ENCODE results near the gene TWIST2.

The TWIST2 gene

DNA sequence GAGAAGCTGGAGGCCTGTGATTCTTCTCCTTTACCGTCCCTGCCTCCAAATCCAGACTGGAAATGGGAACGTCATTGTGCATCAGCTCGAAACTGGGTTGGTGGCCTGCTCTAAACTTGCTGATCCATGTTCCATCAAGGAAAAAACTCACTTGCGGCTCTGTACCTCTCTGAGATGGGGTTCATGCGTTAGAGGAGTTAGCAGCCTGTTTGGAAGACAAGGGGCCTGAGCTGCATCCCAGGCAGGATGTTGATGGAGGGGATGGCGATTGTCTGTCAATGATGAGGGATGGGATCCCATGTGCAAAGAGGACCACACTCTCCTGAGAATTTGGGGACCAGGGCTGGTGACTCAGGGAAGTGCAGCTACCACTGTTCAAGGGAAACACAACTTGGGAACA lies 26.0 kb downstream of the TWIST2 start:
- Histone ChIP-seq H3K4me1 (no peaks in the 10 kb centered on the region), H3K27me3 (0 out of 2 replicates have a peak, but pooled peaks cover 5% of the 10 kb centered on the region), H3K36me3 (no peaks in the 10 kb centered on the region), H3K9me3 (no peaks in the 10 kb centered on the region), H3K4me3 (ENCODE audit: low read depth, low read length) (no peak overlapping the region)
- DNase-seq = no peak
- TF ChIP-seq, protein P1, sequence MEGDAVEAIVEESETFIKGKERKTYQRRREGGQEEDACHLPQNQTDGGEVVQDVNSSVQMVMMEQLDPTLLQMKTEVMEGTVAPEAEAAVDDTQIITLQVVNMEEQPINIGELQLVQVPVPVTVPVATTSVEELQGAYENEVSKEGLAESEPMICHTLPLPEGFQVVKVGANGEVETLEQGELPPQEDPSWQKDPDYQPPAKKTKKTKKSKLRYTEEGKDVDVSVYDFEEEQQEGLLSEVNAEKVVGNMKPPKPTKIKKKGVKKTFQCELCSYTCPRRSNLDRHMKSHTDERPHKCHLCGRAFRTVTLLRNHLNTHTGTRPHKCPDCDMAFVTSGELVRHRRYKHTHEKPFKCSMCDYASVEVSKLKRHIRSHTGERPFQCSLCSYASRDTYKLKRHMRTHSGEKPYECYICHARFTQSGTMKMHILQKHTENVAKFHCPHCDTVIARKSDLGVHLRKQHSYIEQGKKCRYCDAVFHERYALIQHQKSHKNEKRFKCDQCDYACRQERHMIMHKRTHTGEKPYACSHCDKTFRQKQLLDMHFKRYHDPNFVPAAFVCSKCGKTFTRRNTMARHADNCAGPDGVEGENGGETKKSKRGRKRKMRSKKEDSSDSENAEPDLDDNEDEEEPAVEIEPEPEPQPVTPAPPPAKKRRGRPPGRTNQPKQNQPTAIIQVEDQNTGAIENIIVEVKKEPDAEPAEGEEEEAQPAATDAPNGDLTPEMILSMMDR (IDR thresholded peaks at IDR 0.05; ENCODE audit: low read depth, low read length) = no peak

DNA sequence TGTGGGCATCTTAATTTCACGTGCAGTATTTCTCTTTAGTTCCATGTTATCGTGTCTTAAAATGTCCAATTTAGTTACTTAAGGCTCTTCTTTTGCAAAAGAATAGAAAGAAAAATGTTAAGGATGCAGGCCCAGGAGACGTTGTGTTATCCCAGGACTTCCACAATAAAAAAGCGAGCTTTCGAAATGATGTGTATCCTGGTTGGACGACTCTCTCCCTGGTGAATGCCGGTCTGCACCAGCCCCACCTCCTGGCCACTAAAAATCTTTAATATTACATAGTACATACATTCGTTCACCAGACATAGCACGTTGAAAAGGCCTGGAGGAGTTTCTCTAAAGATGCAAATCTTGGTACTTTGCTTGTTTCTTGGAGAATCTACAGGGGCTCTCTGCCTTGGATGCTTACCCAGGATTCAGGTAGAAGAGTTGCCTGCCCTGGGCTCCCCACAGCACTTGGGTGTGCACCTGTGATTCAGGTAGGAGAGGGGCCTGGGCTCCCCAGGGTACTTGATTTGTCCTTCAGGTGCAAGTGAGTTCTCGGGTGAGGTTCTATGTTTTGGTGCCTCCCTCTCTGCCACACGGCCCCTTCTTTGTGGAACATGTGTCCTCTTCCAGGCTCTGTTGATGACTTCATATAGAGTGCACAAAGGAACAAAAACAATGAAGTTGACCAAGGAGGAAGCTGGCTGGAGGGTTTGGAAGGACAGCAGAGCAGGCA lies 26.6 kb downstream of the TWIST2 start:
- no peaks in the 10 kb centered on the region for H3K9me3 ChIP-seq

DNA sequence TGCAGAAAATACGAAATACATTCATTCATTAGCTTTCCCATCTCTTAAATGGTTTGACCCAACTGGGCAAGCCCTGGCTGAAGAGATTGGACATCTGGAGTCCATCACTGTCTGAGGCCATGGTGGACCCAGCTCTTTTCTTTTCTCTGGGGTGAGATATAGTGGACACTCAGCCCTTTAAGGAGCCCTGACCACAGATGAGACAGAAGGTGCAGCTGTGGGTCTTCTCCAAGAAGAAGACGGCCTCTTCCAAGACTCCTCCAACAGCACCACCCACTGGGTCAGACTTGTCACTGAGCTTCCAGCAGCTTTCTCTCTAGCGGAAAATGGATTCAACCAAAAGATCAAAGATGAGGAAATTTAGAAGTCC lies 27.2 kb downstream of the TWIST2 start:
- Histone ChIP-seq H3K4me1 (no peaks in the 10 kb centered on the region), H3K27me3 (0 out of 2 replicates have a peak, but pooled peaks cover 5% of the 10 kb centered on the region), H3K36me3 (no peaks in the 10 kb centered on the region), H3K4me3 (ENCODE audit: low read depth, low read length) (no peak overlapping the region), H3K9me3 (no peaks in the 10 kb centered on the region)
- no peak for DNase-seq
- TF ChIP-seq, protein P1 (IDR thresholded peaks at IDR 0.05; ENCODE audit: low read depth, low read length) = no peak

More for the DNA sequence above, 26.6 kb downstream of the TWIST2 start:
- no peaks in the 10 kb centered on the region for H3K4me1 ChIP-seq
- no peak for DNase-seq
- H3K27me3 ChIP-seq = 0 out of 2 replicates have a peak, but pooled peaks cover 5% of the 10 kb centered on the region
- H3K36me3 ChIP-seq = no peaks in the 10 kb centered on the region
- TF ChIP-seq, protein P1 (IDR thresholded peaks at IDR 0.05; ENCODE audit: low read depth, low read length) = no peak
- H3K4me3 ChIP-seq (ENCODE audit: low read depth, low read length) = no peak overlapping the region

DNA sequence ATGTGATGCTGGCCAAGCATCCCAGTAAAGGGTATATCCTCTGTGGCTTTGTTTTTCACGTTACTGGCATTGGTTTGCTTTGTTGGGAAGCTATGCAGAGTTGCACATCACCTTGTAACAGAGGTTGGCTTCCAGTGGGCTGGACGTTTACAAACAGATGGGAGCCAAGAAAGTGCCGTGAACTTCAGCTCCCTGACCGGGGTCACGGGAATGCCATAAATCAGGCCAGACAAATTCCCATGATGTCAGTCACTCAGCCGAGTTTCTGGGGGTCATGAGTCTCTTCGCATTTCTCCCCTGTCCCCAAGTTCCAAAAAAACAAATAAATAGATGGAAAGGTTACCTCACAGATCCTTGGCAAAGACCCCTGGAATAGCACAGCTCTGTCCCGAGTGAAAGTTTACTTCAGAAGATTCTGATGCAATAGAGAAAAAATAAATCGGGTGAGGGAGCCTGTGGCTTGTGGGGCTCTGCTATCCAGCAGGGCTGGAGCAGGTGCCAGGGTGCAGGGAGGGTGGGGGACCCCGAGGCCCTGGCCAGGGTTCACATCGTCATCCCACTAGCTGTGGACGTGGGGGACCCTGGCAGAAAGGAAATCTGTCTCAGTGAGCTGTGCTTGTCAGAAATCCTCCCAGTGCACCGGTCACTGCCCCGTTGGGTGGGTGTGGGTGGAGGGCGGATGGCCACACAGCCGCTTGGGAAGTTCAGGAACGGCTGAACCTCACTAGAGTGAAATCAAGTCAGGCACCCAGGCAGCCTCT lies 27.8 kb downstream of the TWIST2 start:
- no peaks in the 10 kb centered on the region for H3K4me1 ChIP-seq
- H3K9me3 ChIP-seq = no peaks in the 10 kb centered on the region
- no peaks in the 10 kb centered on the region for H3K36me3 ChIP-seq
- H3K4me3 ChIP-seq (ENCODE audit: low read depth, low read length) = no peak overlapping the region
- H3K27me3 ChIP-seq = 0 out of 2 replicates have a peak, but pooled peaks cover 5% of the 10 kb centered on the region
- no peak for DNase-seq
- TF ChIP-seq, protein P1 (IDR thresholded peaks at IDR 0.05; ENCODE audit: low read depth, low read length) = no peak

DNA sequence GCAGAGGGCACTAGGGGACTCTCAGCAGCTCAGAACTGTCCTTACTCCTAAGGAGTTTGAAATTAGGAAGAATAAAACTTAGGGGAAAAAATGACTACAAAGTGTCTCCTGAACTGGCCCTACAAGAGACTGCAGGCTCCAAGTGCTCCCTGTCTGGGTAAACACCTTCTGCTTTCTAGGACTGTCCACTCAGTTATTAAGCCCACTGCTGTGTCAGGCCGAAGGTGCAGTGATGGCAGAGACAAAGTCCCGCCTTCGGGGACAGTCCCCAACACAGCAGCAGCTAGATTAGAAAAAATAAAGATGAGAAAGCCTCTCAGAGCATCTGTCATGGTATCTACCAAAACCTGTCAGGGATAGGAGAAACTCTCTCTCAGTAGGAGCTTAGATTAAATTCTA lies 28.3 kb downstream of the TWIST2 start:
- Histone ChIP-seq H3K27me3 (0 out of 2 replicates have a peak, but pooled peaks cover 5% of the 10 kb centered on the region), H3K9me3 (no peaks in the 10 kb centered on the region), H3K36me3 (no peaks in the 10 kb centered on the region), H3K4me3 (ENCODE audit: low read depth, low read length) (no peak overlapping the region), H3K4me1 (no peaks in the 10 kb centered on the region)
- TF ChIP-seq, protein P1 (IDR thresholded peaks at IDR 0.05; ENCODE audit: low read depth, low read length) = no peak
- no peak for DNase-seq

Data from BE2C (cell line).